GM19468 (cell line): ENCODE results near the gene PYGB.

Experiments
- ATAC-seq: cut with Tn5 transposase; IDR thresholded peaks from one replicate; pipeline ENCODE4 v1.9.1; 2021; ENCODE audit warnings: mild to moderate bottlenecking, moderate library complexity, moderate number of reproducible peaks; ENCODE audit not compliant: unreplicated experiment; ENCODE audit errors: extremely low read depth

The PYGB gene

DNA sequence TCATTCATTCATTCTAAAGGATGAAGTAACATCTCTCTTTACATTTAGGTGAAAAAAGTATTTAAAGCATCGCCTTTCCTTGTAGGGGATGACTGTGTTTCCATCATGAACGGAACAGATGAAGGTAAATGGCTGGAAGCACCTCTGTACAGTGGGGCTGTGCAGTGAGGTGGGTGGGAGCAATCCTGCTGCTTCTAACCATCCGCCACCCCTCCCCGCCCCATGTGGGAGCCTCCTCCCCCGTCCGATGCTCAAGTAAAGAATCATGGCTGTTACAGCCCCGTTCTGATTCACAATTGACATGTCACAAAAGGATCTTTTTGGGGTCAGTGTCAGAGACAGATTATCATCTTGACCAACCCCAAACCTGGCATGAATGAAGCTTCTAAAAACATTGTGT is 33.1 kb upstream of the PYGB start:
- ATAC-seq, result no peak

DNA sequence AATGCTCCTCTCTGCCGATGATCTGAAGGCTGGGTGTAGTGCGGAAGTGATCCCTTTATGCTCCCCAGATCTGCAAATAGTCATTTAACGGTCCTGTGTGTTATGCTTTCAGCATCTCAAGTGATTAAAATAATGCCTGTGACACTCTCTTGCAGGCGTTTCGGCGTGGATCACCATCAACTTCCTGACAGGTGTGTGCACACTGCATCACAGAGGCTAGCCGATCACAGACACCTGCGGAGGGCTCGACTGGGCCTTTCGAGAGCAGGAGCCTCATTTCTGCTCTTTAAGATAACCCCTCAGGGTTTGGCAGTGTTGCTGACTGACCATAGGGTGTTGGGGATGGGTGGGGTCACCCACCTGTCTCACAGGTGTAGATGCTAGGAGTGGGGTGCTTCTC is 32.4 kb upstream of the PYGB start:
- ATAC-seq, result no peak

DNA sequence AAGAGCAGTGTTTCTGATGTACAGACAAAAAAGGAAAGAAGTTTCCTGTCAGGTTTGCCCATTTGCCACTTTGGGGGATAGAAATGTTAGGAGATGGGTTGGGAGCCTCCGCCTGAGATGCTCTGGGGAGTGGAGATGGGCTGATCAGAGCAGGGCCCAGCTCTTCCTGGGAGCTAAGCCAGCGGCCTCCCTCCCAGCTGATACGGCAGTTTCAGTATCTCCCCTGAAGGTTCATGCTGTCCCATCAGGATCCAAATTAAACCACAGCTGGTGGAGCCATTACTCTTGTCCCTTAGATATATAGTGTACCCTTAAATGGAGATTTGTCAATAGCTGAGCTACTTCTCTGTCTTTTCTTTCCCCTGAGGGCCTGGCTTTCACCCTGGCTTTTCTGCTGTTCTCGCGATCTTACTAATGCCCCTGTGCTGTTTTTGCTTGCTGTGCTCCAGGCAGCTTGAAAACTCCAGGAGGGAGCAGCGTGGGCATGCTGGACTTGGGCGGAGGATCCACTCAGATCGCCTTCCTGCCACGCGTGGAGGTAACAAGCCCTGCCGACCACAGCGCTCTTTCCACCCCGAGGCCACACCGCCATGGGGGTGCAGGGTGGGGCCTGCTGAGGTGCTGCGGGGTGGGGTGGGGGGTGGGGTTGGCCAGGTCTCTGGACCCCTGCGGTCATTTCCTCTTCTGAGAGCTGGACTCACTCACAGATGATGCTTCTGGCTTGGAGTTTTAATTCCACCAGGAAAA is 31.5 kb upstream of the PYGB start:
- no peak for ATAC-seq

DNA sequence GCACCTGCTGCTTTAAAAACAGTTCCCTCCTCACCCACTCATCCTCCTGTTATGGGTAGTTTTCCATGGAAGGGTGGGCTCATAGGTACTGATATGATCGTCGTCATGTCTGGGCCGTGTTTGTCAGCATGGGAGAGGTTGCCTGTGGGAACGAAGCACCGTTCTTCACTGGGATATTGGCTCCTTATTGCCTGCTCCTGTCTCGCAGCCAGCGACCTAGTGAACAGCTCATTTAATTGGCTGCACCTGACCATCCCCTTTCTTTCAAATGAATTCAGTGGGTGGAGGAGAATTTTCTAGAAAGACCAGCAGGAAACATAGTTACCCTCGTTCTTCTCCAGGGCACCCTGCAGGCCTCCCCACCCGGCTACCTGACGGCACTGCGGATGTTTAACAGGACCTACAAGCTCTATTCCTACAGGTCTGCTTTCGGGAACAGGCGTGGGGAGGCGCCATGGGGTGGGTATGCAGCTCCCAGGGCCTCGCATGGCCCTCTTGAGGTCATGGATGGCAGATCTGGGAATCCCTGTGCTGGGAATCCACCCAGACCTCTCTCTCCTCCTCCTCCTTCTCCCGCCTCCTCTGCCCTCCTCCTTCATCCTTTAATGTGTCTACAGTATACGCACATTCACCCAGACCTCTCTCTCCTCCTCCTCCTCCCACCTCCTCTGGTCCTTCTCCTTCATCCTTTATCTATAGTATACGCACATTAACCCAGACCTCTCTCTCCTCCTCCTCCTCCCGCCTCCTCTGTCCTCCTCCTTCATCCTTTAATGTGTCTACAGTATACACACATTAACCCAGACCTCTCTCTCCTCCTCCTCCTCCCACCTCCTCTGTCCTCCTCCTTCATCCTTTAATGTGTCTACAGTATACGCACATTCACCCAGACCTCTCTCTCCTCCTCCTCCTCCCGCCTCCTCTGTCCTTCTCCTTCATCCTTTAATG is 30.4 kb upstream of the PYGB start:
- ATAC-seq, result no peak

- no peak for ATAC-seq
These were observed 29.8 kb upstream of the PYGB start for GRCh38 chr20:25218109-25218486.

GRCh38 chr20:25218492-25218891 is 29.4 kb upstream of the PYGB start:
- no peak for ATAC-seq

GRCh38 chr20:25219365-25219764 is 28.5 kb upstream of the PYGB start:
- ATAC-seq, result no peak

DNA sequence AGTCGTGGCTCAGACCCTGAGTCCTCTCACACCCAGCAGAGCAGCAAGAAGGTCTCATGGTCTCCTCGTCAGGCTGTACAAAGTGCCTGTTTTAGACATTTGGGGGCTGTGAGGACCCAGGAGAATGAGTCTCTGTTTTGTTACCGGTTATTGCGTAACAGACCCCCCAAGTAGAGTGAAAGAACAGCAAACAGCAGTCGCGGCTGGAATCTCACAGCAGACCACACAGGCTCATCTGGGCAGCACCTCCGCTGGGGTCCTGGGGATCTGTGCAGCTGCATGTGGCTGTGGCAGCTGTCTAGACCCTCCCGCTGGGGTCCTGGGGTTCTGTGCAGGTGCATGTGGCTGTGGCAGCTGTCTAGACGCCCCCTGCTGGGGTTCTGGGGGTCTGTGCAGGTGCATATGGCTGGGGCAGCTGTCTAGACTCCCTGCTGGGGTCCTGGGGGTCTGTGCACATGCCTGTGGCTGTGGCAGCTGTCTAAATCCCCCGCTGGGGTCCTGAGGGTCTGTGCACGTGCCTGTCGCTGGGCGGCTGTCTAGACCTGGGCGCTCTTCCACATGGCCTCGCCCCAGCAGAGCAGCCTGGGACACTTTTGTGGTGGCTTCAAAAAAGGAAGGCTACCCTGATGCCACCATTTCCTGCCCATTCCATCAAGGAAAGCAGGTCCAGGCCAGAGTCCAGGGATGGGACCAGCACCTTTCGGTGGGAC is 27.7 kb upstream of the PYGB start:
- ATAC-seq, result no peak

DNA sequence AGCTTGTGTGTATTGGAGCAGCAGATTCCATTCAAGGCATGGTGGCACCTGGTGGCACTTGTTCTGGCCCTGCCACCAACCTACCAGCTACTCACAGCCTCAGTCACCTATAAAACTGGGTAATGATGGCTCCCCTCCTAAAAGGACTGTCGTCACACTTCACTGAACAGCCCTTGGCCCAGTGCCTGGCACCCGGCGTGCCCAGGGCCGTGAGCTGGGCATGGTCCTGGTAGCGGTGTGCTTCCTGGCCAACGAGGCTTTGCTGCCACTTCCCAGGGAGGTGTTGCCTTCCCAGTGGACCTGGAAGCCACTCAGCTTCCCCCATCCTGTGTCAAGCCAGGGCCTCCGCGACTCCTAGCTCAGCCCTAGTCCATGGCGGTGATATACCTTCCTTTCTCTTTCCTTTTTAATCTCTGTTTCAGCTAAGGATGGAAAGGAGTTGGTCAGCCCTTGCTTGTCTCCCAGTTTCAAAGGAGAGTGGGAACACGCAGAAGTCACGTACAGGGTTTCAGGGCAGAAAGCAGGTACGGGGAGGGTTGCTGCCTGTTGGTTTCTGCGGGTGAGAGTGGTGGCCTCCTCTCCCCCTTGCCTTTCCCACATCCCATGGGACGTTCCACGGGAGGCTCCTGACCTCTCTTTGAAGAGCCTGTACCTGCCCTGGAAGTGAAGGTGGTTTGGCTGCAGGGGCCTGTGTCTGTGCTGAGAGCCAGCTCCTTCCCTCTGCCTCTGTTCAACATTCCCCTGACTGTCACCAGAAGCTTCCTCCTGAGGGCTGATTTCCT is 26.9 kb upstream of the PYGB start:
- ATAC-seq, result no peak

DNA sequence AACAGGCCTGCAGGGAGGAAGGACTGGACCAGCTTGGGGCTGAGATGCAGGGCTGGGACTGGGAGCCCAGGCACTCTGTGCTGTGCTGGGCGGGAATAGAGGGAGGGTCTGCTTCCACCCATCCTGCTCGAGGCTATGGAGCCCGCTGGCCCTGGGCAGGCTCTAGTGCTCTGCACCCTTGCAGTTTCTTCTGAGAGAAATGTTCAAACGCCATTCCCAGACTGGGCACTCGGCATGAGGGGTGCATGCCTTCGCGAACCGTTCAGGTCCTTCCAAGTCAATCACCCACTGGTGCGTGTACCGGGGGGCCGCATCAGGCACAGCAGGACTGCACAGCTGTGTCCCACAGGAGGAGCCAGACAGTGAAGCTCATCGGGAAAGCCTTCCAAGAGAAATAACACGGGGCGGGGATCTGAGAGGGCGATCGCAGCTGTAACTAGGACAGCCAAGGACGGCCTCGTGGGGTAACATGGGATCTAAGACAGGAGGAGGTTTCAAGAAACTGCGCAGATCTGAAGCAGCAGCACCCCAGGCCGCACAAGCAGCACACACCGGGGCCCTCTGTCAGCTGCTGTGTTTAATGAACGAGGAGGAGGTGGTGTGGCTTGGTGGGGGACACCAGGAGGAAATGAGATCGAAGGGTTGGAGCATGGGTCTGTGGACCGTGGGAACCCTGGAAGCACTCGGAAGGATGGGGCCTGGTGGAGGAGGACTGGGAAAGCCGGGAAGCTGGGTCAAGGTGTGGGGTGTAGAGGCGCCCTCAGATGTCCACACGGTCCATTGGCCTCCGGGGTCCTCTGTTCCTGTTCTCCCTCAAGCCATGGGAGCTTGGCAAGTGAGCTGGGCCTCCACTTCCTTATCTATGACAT is 26.1 kb upstream of the PYGB start:
- no peak for ATAC-seq

- ATAC-seq, result no peak
These were observed 25.3 kb upstream of the PYGB start for GRCh38 chr20:25222461-25223178.

GRCh38 chr20:25223179-25223661 is 24.7 kb upstream of the PYGB start:
- ATAC-seq, result no peak

GRCh38 chr20:25223765-25224720 is 23.8 kb upstream of the PYGB start:
- ATAC-seq, result no peak

DNA sequence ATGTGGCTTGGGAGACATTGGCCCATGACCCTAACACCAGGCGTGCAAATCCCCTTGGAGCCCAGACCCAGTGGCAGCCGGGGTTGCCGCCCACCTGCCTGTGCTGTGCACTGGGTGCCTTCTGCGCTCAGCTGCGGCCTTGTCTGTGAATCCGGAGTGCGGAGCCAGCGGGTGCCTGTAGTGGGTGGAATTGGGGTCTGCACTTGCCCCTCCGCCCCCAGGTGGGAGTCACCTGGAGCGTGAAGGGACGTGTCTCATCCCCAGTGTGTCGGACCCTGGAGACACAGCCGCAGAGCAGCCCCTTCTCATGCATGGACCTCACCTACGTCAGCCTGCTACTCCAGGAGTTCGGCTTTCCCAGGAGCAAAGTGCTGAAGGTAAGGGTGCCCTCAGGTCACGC is 22.9 kb upstream of the PYGB start:
- no peak for ATAC-seq

- ATAC-seq, result no peak
These were observed 22.0 kb upstream of the PYGB start for GRCh38 chr20:25225642-25226432.
